T47D (cell line): ENCODE data around the gene P2RY2.
A peak's percentile ranks its signal among the peaks of the same experiment; 100 is the strongest.

ENCODE experiments used
- DNase-seq, 2 experiments: peaks; one replicate each; pipeline versions ENCODE4 v3.0.0 to v3.0.0-alpha.2; 2011 to 2012; ENCODE audit warnings: low read depth in 1 of 2, low spot score in 1 of 2
- JUND ChIP-seq: IDR thresholded peaks from 2 replicates; pipeline ENCODE4 v1.6.1; 2012; ENCODE audit warnings: low read depth
- in situ Hi-C: cut with HindIII; loops from 2 replicates; pipeline ENCODE4 v1.10.0; 2016; ENCODE audit warnings: low sequenced_read_pairs, low pct_unique_long_range_greater_than_20kb

The P2RY2 gene

GRCh38 chr11:73201888-73202780 is 15.9 kb upstream of the P2RY2 start:
- no peak for TF ChIP-seq JUND
- in situ Hi-C loops: no loop called here
- peak in 1 of 2 experiments; percentile 49 for DNase-seq

- no peak for DNase-seq
- no peak for TF ChIP-seq JUND
- in situ Hi-C loops: no loop called here
Observed at GRCh38 chr11:73203322-73203721, 14.8 kb upstream of the P2RY2 start.

- in situ Hi-C loops: no loop called here
- no peak for DNase-seq
- no peak for TF ChIP-seq JUND
Observed at GRCh38 chr11:73203790-73204189, 14.3 kb upstream of the P2RY2 start.

- in situ Hi-C loops: no loop called here
- no peak for DNase-seq
- no peak for TF ChIP-seq JUND
Observed at GRCh38 chr11:73204711-73205121, 13.4 kb upstream of the P2RY2 start.

- no peak for TF ChIP-seq JUND
- DNase-seq: no peak
- in situ Hi-C loops: no loop called here
Observed at GRCh38 chr11:73205661-73206343, 12.3 kb upstream of the P2RY2 start.

GRCh38 chr11:73206801-73207200 is 11.3 kb upstream of the P2RY2 start:
- no peak for TF ChIP-seq JUND
- no peak for DNase-seq
- in situ Hi-C loops: no loop called here

GRCh38 chr11:73209892-73210291 is 8.2 kb upstream of the P2RY2 start:
- TF ChIP-seq JUND: no peak
- no peak for DNase-seq
- in situ Hi-C loops: no loop called here

GRCh38 chr11:73210916-73211667 is 7.0 kb upstream of the P2RY2 start:
- no peak for TF ChIP-seq JUND
- DNase-seq: no peak
- in situ Hi-C loops: no loop called here

- DNase-seq: no peak
- no peak for TF ChIP-seq JUND
- in situ Hi-C loops: no loop called here
Observed at GRCh38 chr11:73213196-73214143, 4.6 kb upstream of the P2RY2 start.

- in situ Hi-C loops: no loop called here
- no peak for DNase-seq
- TF ChIP-seq JUND: no peak
Observed at GRCh38 chr11:73215191-73216134, 2.6 kb upstream of the P2RY2 start.

GRCh38 chr11:73216465-73216864 is 1.6 kb upstream of the P2RY2 start:
- DNase-seq: no peak
- no peak for TF ChIP-seq JUND
- in situ Hi-C loops: no loop called here
